NT2/D1 (cell line): ENCODE results near the gene RPRD1B.

Source experiments
- DNase-seq: peaks from one replicate; pipeline ENCODE4 v3.0.0-alpha.2; 2011; ENCODE audit warnings: low read depth, low spot score
- H3K27me3 ChIP-seq: 2 replicates; pipeline ENCODE4 v1.6.0; 2011; ENCODE audit warnings: mild to moderate bottlenecking; ENCODE audit not compliant: insufficient read length, insufficient read depth
- H3K36me3 ChIP-seq: 2 replicates; pipeline ENCODE4 v1.6.1; 2011; ENCODE audit warnings: mild to moderate bottlenecking, low read length, mixed read lengths; ENCODE audit not compliant: insufficient read depth, insufficient read length
- H3K4me1 ChIP-seq: 2 replicates; pipeline ENCODE4 v1.5.1; 2011; ENCODE audit not compliant: insufficient read depth, insufficient read length
- H3K4me3 ChIP-seq: 2 replicates; pipeline ENCODE4 v1.5.1; 2011; ENCODE audit warnings: low read depth; ENCODE audit not compliant: insufficient read length
- H3K9ac ChIP-seq: 2 replicates; pipeline ENCODE4 v1.6.0; 2011; ENCODE audit warnings: low read depth; ENCODE audit not compliant: insufficient read length
- H3K9me3 ChIP-seq: 2 replicates; pipeline ENCODE4 v1.5.1; 2011; ENCODE audit warnings: mild to moderate bottlenecking, low read length; ENCODE audit not compliant: insufficient read depth
- SUZ12 ChIP-seq: IDR thresholded peaks from 2 replicates; pipeline ENCODE4 v1.6.1; 2011; ENCODE audit not compliant: insufficient read length, insufficient read depth; ENCODE audit errors: extremely low read depth
- YY1 ChIP-seq: IDR thresholded peaks from 2 replicates; pipeline ENCODE4 v1.6.1; 2011; ENCODE audit not compliant: insufficient read length, insufficient read depth
- ZNF274 ChIP-seq: IDR thresholded peaks from 2 replicates; pipeline ENCODE4 v1.6.1; 2011; ENCODE audit warnings: mild to moderate bottlenecking, low read depth, low read length

RPRD1B gene

DNA sequence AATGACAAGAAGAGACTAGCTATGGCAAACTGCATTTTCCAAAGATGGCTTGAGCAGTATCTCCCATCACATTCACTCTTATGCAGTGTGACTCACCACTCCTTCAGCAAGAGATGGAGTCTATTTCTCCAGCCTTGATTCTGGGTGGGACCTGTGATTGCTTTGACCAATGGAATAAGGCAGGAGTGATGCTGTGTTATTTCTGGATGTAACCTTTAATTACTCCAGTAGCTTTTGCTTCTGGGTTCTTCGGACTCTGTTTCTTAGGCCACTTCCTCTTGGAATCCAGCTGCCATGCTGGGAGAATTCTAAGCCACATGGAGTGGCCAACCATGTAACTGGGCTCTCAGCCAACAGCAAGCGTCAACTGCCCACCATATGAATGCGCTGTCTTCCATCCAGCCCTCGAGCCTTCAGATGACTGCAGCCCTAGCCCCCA, 80.8 kb downstream of the RPRD1B start:
- Histone ChIP-seq H3K9me3 (no peaks in the 10 kb centered on the region), H3K4me3 (no peak overlapping the region), H3K9ac (no peak overlapping the region), H3K4me1 (no peaks in the 10 kb centered on the region), H3K27me3 (no peaks in the 10 kb centered on the region), H3K36me3 (no peaks in the 10 kb centered on the region)
- TF ChIP-seq YY1 (no peak), SUZ12 (no peak), ZNF274 (no peak)
- DNase-seq = no peak

GRCh38 chr20:38115205-38115604, 81.7 kb downstream of the RPRD1B start:
- no peak for DNase-seq
- no peak overlapping the region for H3K9ac ChIP-seq
- no peak for TF ChIP-seq YY1
- TF ChIP-seq ZNF274 = no peak
- TF ChIP-seq SUZ12 = no peak

DNA sequence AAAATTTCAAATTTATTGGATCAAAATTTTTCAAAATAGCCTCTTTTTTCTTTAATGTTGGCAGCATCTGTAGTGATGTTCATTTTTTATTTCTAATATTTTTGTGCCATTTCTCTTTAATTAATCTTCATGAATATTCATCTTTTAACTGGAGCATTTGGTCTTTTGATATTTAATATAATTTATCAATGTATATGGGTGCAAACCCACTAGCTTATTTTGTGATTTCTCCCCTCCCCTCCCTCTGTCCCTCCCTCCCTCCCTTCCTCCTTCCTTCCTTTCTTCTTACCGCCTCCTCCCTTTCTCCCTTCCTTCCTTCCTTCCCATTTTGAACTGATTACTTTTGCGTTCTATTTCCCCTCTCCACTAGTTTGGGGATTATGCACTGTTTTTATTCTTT, 82.3 kb downstream of the RPRD1B start:
- Histone ChIP-seq H3K27me3 (no peaks in the 10 kb centered on the region), H3K4me1 (no peaks in the 10 kb centered on the region), H3K9me3 (no peaks in the 10 kb centered on the region), H3K36me3 (no peaks in the 10 kb centered on the region), H3K9ac (no peak overlapping the region), H3K4me3 (no peak overlapping the region)
- no peak for DNase-seq
- no peak for TF ChIP-seq YY1
- TF ChIP-seq SUZ12 = no peak
- TF ChIP-seq ZNF274 = no peak

More at GRCh38 chr20:38115205-38115604, 81.7 kb downstream of the RPRD1B start:
- no peaks in the 10 kb centered on the region for H3K27me3 ChIP-seq
- no peaks in the 10 kb centered on the region for H3K36me3 ChIP-seq
- H3K4me3 ChIP-seq = no peak overlapping the region
- no peaks in the 10 kb centered on the region for H3K9me3 ChIP-seq
- no peaks in the 10 kb centered on the region for H3K4me1 ChIP-seq

DNA sequence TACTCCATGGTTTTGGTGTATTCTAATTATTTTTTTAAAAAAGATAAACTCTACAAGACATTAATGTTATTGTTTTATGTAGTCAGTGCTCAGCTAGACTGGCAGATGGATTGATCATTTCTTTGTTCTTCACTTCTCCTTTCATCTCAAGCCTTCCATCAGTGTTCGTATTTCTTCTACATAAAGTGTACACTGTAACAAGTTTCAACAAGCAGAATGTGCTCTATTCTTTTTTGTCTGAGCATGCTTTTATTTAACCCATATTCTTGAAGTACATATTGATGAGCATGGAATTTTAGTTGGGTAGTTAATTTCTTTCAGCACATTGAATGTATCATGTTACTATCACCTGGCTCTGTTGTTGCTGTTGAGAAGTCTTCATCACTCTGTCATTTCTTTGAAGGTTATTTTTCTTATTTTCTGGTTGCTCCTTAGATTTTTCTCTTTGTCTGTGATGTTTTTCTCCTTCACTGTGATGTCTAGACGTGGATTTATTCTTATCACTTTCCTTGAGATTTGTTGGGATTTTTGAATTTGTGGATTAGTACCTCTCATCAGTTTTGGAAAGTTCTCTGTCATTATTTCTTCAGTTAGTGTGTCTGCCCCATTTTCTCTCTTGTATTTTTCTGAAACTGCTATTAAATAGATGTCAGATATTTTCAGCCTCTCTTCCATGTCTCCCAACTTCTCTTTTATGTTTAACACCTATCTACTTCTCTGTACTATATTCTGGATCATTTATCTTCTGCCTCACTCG, 83.0 kb downstream of the RPRD1B start:
- Histone ChIP-seq H3K36me3 (no peaks in the 10 kb centered on the region), H3K27me3 (no peaks in the 10 kb centered on the region), H3K4me3 (no peak overlapping the region), H3K9me3 (no peaks in the 10 kb centered on the region), H3K9ac (no peak overlapping the region), H3K4me1 (peaks cover under 1% of the 10 kb centered on the region)
- TF ChIP-seq SUZ12 (no peak), YY1 (no peak), ZNF274 (no peak)
- DNase-seq = no peak

GRCh38 chr20:38117205-38117604, 83.7 kb downstream of the RPRD1B start:
- H3K36me3 ChIP-seq = no peaks in the 10 kb centered on the region
- H3K9ac ChIP-seq = no peak overlapping the region
- no peaks in the 10 kb centered on the region for H3K9me3 ChIP-seq
- no peak for DNase-seq
- no peak for TF ChIP-seq YY1
- no peak for TF ChIP-seq SUZ12
- no peak for TF ChIP-seq ZNF274
- H3K4me3 ChIP-seq = no peak overlapping the region
- peaks cover 4% of the 10 kb centered on the region for H3K4me1 ChIP-seq
- H3K27me3 ChIP-seq = no peaks in the 10 kb centered on the region

DNA sequence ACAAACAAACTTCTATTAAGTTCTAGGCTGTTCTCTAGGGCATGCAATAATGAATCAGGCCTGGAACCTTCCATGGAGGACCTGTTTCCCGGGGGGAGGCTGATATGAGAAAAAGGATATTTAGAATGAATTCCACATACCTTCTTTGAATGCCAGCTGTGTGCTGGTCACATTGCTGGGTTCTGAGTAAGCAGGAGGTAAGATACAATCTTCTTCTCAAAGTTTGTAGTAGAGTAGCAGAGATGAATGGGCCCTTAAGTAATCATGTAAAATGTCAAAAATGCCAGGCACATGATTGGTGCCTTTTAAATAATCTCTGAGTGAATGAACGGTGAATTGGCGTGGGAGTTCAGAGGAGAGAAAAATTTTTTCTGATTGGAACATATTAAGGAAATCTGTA, 84.1 kb downstream of the RPRD1B start:
- no peak overlapping the region for H3K9ac ChIP-seq
- H3K9me3 ChIP-seq = no peaks in the 10 kb centered on the region
- H3K4me3 ChIP-seq = no peak overlapping the region
- DNase-seq = no peak
- H3K27me3 ChIP-seq = no peaks in the 10 kb centered on the region
- TF ChIP-seq YY1 (no peak), ZNF274 (no peak), SUZ12 (no peak)
- no peaks in the 10 kb centered on the region for H3K36me3 ChIP-seq
- peaks cover 4% of the 10 kb centered on the region for H3K4me1 ChIP-seq

DNA sequence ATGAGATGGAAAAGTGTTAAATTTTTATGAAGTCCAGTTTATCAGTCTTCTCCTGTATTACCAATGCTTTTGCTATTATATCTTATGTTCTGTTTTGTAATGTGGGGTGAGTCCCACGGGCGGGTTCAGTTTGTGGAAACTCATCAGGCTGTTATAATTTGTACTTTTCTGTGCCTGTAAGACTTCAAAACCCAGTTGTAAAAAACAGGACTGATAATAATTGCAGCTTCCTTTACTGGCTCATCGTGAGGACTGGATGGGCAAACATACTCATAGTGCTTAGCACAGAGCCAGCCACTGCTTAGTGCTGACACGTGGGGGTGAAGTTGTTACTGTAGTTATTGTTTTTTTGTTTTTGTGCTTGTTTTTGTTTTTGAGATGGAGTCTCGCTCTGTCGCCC, 85.9 kb downstream of the RPRD1B start:
- H3K9me3 ChIP-seq = no peaks in the 10 kb centered on the region
- no peak overlapping the region for H3K4me3 ChIP-seq
- H3K36me3 ChIP-seq = no peaks in the 10 kb centered on the region
- TF ChIP-seq YY1 (no peak), SUZ12 (no peak), ZNF274 (no peak)
- no peak overlapping the region for H3K9ac ChIP-seq
- H3K27me3 ChIP-seq = no peaks in the 10 kb centered on the region
- DNase-seq = no peak
- H3K4me1 ChIP-seq = peaks cover 4% of the 10 kb centered on the region
